ENCODE measurements around the gene DIS3L2.

DNA sequence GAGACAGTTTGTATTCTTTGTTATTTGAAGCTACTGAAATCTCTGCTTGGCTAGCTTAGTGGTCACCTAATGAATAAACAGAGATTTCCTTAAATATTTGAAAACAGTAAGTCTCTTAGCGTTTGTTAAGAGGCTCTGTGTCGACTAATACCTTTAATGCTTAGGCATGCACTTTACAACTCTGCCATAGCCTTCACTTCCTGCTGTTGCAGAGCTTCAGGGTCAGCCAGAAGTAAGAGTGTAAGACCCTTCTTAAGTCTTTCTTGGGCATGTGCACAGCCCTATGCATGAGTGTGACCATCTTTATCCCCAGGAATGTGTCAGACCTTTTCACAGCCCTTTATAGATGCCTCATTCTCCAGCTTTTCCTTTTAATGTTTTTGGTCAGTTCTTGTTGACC, 221.8 kb downstream of the DIS3L2 start:
- TF ChIP-seq, protein P1, sequence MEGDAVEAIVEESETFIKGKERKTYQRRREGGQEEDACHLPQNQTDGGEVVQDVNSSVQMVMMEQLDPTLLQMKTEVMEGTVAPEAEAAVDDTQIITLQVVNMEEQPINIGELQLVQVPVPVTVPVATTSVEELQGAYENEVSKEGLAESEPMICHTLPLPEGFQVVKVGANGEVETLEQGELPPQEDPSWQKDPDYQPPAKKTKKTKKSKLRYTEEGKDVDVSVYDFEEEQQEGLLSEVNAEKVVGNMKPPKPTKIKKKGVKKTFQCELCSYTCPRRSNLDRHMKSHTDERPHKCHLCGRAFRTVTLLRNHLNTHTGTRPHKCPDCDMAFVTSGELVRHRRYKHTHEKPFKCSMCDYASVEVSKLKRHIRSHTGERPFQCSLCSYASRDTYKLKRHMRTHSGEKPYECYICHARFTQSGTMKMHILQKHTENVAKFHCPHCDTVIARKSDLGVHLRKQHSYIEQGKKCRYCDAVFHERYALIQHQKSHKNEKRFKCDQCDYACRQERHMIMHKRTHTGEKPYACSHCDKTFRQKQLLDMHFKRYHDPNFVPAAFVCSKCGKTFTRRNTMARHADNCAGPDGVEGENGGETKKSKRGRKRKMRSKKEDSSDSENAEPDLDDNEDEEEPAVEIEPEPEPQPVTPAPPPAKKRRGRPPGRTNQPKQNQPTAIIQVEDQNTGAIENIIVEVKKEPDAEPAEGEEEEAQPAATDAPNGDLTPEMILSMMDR (IDR thresholded peaks at IDR 0.05), result no peak
- TF ChIP-seq ZFX (IDR thresholded peaks at IDR 0.05; ENCODE audit: borderline replicate concordance), result no peak
